ENCODE measurements around the gene SNPH.
A peak's percentile ranks its signal among the peaks of the same experiment; 100 is the strongest.

SNPH gene

GRCh38 chr20:1313236-1313964 is 47.3 kb downstream of the SNPH start:
- no peaks in the 10 kb centered on the region for H3K9me3 ChIP-seq (ENCODE audit: control insufficient read depth, insufficient read depth, low read length)
- H3K36me3 ChIP-seq (ENCODE audit: insufficient read depth, low read length) = no peaks in the 10 kb centered on the region
- H3K9ac ChIP-seq (ENCODE audit: low read depth, low read length) = peak overlapping the region; percentile 56; the same call in 1 of the 2 replicates
- peaks cover 6% of the 10 kb centered on the region; the same call in 1 of the 2 replicates for H3K4me1 ChIP-seq (ENCODE audit: insufficient read depth, low read length)

GRCh38 chr20:1315804-1316203 is 49.7 kb downstream of the SNPH start:
- no peaks in the 10 kb centered on the region; the same call in 1 of the 2 replicates for H3K4me1 ChIP-seq (ENCODE audit: insufficient read depth, low read length)
- no peak overlapping the region for H3K9ac ChIP-seq (ENCODE audit: low read depth, low read length)
- H3K36me3 ChIP-seq (ENCODE audit: insufficient read depth, low read length) = no peaks in the 10 kb centered on the region
- no peaks in the 10 kb centered on the region for H3K9me3 ChIP-seq (ENCODE audit: control insufficient read depth, insufficient read depth, low read length)

DNA sequence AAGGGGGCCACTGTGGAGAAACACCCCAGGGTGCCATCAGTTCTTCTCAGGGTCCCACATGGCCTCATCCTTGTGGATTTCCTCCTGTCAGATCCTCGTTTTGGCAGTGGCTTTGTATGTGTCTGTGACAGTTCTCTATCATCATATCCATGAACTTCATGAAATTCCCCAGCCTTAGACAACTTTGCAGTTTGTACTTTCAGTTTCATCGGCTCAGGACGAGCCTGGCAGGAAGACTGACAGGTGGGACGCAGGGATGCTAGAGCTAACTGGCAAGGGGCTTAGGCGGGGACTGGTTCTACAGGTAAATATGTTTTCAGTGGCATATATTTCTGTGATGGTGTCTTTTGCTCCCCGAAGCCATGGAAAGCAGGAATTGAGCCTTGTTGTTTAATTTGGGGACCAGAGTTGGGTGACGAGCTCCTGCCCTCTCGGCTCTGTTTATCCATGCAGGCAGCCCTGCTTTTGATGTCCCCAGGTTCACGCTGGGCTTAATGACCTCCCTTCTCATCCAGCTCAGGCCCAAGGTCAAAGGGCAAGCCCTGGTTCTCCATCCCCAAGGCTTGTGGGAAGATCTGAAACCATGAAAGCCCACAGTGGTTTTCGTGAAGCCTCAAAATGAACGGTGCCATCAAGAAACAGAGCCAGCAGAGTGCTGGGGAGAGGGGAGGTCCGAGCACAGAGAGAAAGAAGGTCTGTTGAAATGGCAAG is 51.6 kb downstream of the SNPH start:
- H3K4me1 ChIP-seq (ENCODE audit: insufficient read depth, low read length) = no peaks in the 10 kb centered on the region; the same call in 1 of the 2 replicates
- no peaks in the 10 kb centered on the region for H3K36me3 ChIP-seq (ENCODE audit: insufficient read depth, low read length)
- no peaks in the 10 kb centered on the region for H3K9me3 ChIP-seq (ENCODE audit: control insufficient read depth, insufficient read depth, low read length)
- no peak overlapping the region for H3K9ac ChIP-seq (ENCODE audit: low read depth, low read length)

DNA sequence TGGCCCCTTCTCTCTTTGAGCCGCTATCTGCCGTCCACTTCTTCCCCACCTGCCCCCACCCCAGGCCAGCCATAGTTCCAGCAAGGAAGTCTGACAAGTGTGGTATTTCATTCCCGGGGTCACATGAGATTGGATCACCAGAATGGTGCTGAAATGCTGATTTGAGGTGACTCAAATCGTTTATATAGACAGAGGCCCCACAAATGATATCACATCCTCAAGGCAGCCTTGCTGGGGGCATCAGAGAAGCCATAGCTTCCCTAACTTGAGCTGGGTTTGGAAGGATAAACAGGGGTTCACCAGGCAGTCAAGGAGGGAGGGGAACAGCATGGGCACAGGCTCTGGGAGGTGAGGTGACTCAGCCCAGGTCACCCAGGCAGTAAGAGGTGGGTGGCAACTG is 53.0 kb downstream of the SNPH start:
- Histone ChIP-seq H3K4me1 (ENCODE audit: insufficient read depth, low read length) (no peaks in the 10 kb centered on the region), H3K9ac (ENCODE audit: low read depth, low read length) (no peak overlapping the region), H3K36me3 (ENCODE audit: insufficient read depth, low read length) (no peaks in the 10 kb centered on the region), H3K9me3 (ENCODE audit: control insufficient read depth, insufficient read depth, low read length) (no peaks in the 10 kb centered on the region)

- Histone ChIP-seq H3K9ac (ENCODE audit: low read depth, low read length) (no peak overlapping the region), H3K36me3 (ENCODE audit: insufficient read depth, low read length) (no peaks in the 10 kb centered on the region), H3K4me1 (ENCODE audit: insufficient read depth, low read length) (no peaks in the 10 kb centered on the region), H3K9me3 (ENCODE audit: control insufficient read depth, insufficient read depth, low read length) (no peaks in the 10 kb centered on the region)
Measured at GRCh38 chr20:1319462-1319861, 53.4 kb downstream of the SNPH start.

GRCh38 chr20:1320016-1320415 is 53.9 kb downstream of the SNPH start:
- H3K9me3 ChIP-seq (ENCODE audit: control insufficient read depth, insufficient read depth, low read length) = no peaks in the 10 kb centered on the region
- no peaks in the 10 kb centered on the region for H3K4me1 ChIP-seq (ENCODE audit: insufficient read depth, low read length)
- H3K36me3 ChIP-seq (ENCODE audit: insufficient read depth, low read length) = no peaks in the 10 kb centered on the region
- H3K9ac ChIP-seq (ENCODE audit: low read depth, low read length) = no peak overlapping the region

DNA sequence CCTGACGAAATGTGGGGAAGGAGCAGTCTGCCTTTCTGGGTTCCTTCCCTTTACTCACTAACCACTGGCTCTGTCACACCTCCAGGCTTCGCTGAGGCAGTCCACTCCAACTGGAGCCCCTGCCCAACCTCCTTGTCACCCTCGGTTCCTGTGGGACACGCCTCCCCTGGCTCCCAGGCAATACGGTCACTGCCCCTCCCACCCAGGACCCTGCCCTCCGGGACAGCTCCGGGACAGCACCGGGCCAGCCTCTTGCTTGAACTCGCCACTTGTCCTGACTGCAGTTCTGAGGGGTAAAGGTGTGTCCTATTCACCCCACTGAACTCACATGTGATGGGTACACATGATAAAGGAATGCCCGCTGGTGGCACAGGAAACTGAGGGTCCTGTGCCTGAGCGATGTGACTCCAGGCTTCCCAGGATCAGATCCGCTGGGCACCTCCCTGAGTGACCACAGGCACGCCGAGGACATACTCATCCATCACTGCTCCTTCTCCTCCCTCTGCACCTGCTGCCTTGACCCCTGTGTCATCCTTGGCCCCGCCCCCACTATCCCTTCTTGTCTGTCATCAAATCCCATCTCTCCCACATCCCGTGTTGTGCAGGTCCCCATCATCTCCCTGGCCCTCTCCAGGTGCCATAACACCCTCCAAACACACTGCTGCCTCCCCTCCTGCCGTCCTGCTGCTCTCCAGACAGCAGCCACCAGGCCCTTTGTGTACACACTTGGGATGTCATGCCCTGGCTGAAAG is 55.0 kb downstream of the SNPH start:
- Histone ChIP-seq H3K9ac (ENCODE audit: low read depth, low read length) (no peak overlapping the region), H3K36me3 (ENCODE audit: insufficient read depth, low read length) (no peaks in the 10 kb centered on the region), H3K9me3 (ENCODE audit: control insufficient read depth, insufficient read depth, low read length) (no peaks in the 10 kb centered on the region), H3K4me1 (ENCODE audit: insufficient read depth, low read length) (no peaks in the 10 kb centered on the region)

DNA sequence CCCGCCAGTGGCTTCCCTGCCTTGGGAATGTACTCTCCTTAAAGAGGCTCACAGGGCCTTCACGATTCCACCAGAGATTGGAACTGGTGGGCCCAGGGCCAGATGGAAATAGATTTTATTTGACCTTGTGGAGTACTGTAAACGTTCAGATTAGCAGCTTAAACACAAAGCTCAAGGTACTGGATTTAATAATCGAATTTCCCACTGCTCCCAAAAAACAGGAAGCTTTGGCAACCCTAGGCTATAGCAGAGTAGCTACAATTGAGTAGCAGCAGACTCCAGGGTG is 55.5 kb downstream of the SNPH start:
- Histone ChIP-seq H3K9ac (ENCODE audit: low read depth, low read length) (no peak overlapping the region), H3K4me1 (ENCODE audit: insufficient read depth, low read length) (no peaks in the 10 kb centered on the region), H3K9me3 (ENCODE audit: control insufficient read depth, insufficient read depth, low read length) (no peaks in the 10 kb centered on the region), H3K36me3 (ENCODE audit: insufficient read depth, low read length) (no peaks in the 10 kb centered on the region)

DNA sequence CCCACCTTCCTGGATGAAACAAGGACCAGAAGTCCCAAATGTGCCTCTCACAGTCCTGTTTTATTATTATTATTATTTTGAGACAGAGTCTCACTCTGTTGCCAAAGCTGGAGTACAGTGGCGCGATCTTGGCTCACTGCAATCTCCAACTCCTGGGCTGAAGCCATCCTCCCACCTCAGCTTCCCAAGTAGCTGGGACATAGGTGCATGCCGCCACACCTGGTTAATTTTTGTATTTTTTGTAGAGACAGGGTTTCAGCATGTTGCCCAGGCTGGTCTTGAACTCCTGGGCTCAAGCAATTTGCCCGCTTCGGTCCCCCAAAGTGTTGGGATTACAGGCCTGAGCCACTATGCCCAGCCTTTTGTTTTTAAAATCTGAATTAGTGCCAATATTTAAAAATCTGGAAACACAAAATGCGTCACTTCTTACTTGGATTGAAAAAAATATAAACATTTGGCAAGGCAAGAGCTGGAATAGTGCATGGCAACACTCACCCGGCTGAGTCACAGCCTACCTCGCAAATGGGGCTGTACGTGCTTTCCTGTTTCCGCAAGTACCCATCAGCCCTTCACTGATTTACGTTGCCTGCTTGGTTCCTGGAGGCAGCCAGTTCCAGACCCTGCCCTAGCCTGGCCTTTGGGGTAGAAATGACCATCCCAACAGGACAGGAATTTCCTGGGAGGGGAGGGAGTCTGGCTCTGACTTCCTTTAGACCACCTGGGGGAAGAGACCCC is 56.6 kb downstream of the SNPH start:
- Histone ChIP-seq H3K36me3 (ENCODE audit: insufficient read depth, low read length) (no peaks in the 10 kb centered on the region), H3K9me3 (ENCODE audit: control insufficient read depth, insufficient read depth, low read length) (no peaks in the 10 kb centered on the region), H3K9ac (ENCODE audit: low read depth, low read length) (no peak overlapping the region), H3K4me1 (ENCODE audit: insufficient read depth, low read length) (peaks cover 6% of the 10 kb centered on the region)

DNA sequence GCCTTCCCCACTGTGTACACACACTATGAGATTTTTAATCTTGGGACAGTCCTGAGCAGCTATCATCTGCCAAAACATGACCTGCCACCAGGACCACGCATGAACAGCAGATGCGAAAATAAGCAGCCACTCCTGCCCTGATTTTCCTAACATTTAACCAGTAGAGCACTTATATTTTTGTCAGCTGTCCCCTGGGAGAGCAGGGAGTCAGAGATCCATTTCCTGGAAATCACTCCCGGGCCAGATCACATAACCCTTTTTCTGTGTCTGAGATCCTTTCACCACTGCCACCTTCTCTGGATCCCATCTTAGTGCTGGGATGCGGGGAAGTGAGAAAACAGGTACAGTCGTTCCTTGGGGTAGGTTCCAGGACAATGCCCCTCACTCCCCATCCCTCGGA is 57.2 kb downstream of the SNPH start:
- Histone ChIP-seq H3K4me1 (ENCODE audit: insufficient read depth, low read length) (peaks cover 7% of the 10 kb centered on the region), H3K9ac (ENCODE audit: low read depth, low read length) (no peak overlapping the region), H3K9me3 (ENCODE audit: control insufficient read depth, insufficient read depth, low read length) (no peaks in the 10 kb centered on the region), H3K36me3 (ENCODE audit: insufficient read depth, low read length) (no peaks in the 10 kb centered on the region)

DNA sequence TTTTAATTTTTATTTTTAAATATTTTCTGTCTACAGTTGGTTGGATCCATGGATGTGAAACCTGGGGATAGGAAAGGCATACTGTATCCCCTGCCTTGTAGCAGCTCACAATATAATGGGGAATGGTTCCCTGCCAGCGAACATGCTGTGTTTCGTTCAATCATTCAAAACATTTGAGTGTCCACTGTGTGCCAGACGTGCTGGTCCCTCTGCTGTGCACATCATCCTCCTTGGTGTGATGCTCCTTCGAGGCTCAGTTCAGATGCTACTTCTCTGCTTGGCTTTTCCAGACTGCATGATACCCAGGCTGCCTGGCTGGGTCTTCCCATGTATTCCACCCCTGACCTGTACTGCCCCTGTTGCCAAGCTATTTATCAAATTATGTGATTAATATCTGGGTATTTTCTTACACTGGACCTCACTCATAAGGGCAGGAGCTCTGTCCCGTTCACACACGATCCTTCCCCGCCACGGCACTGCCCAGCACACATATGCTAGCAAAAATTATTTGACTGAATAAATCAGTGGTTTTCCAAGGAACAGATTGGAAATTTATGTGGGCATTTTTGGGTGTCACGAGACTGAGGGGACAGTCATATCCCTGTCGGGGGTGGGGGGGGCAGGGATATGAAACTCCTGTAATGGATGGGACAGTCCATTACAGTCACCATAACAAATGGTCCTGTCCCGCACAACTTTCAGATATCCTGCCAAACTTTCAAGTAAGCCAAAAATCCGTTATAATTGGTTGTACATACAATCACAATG is 57.9 kb downstream of the SNPH start:
- H3K36me3 ChIP-seq (ENCODE audit: insufficient read depth, low read length) = no peaks in the 10 kb centered on the region
- no peak overlapping the region for H3K9ac ChIP-seq (ENCODE audit: low read depth, low read length)
- H3K9me3 ChIP-seq (ENCODE audit: control insufficient read depth, insufficient read depth, low read length) = no peaks in the 10 kb centered on the region
- H3K4me1 ChIP-seq (ENCODE audit: insufficient read depth, low read length) = peaks cover 7% of the 10 kb centered on the region

DNA sequence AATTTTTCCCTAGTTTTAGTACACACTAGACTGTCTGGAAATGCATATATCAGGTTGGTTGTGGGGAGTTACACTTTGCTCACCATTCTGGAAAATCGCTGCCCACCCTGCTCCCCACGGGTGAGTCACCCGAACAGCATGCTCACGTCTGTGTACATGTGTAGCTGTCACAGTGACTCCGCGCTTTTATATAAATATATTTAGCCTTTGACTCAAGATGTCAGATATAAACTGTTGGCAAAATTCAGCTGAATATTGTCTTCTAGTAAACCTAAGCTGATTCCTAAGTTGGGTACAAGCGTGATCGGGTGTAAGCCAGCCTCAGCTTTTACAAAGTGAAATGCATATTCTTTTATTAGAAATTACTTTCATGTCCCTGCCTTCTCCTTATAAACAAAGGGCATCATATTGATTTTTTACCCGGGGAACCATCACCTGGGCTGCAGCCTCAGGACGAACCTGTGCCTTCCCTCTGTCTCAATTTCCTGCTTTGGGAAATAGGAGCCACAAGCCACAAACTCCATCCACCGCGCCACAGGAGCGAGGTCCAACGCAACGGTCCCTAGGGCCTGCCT is 58.6 kb downstream of the SNPH start:
- no peaks in the 10 kb centered on the region for H3K36me3 ChIP-seq (ENCODE audit: insufficient read depth, low read length)
- no peaks in the 10 kb centered on the region for H3K9me3 ChIP-seq (ENCODE audit: control insufficient read depth, insufficient read depth, low read length)
- peak overlapping the region; percentile 99; the same call in 1 of the 2 replicates for H3K9ac ChIP-seq (ENCODE audit: low read depth, low read length)
- H3K4me1 ChIP-seq (ENCODE audit: insufficient read depth, low read length) = peaks cover 7% of the 10 kb centered on the region

DNA sequence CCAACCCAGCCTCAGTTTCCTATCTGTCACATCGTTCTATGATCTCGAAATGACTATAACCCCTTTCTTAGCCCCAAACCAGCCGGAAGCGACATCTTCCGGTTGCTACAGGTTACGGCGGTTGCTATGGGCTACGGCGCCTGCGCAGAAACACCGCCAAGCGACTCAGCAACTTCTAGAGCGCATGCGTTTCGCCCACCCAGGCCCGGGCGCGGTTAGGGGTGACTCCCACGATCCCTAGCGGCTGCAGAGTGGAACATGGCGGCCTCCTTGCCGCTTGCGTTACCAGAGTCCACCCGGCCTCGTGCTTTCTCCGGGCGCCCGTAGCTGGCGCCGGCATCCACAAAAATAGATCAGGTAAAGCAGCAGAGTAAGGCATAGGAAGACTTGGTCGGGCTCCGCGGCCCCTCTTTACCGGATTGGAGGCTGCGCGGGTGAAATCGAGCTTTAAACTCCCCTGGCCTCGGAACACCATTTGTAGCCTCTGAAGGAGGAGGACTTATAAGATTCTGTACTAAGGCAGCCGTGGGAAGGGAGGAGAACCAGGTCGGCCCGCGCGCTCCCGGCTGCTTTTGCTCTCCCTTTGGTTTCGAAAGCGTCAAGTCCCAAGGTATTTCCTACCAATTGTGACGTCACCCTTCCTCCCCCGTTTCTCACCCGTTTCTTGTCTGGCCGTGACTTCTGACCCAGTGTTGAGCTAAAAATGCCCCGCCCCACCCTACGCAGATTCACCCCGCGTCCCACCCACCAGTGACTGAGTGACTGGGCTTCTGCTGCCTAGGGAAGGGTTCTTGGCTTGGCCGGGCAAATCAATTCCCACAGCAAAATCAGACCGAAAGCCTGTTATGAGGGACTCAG is 59.3 kb downstream of the SNPH start:
- Histone ChIP-seq H3K9ac (ENCODE audit: low read depth, low read length) (peak overlapping the region; percentile 99), H3K9me3 (ENCODE audit: control insufficient read depth, insufficient read depth, low read length) (no peaks in the 10 kb centered on the region), H3K4me1 (ENCODE audit: insufficient read depth, low read length) (peaks cover 7% of the 10 kb centered on the region), H3K36me3 (ENCODE audit: insufficient read depth, low read length) (no peaks in the 10 kb centered on the region)
